ENCODE data around the gene DOCK9.
"Not testable (repeated sequence)": the region's sequence is repeated elsewhere in the genome, so short reads cannot be mapped to it uniquely, and the experiment has no call there.

Gene DOCK9

GRCh38 chr13:98915981-98916380 is 61.9 kb downstream of the DOCK9 start:
- DNase-seq, result no peak

- DNase-seq, result no peak
Measured at GRCh38 chr13:98915563-98915962, 62.3 kb downstream of the DOCK9 start.

GRCh38 chr13:98913741-98914140 is 64.1 kb downstream of the DOCK9 start:
- no peak for DNase-seq

GRCh38 chr13:98912846-98913245 is 65.0 kb downstream of the DOCK9 start:
- DNase-seq, result no peak

GRCh38 chr13:98910501-98910951 is 67.3 kb downstream of the DOCK9 start:
- peak; percentile 49 for DNase-seq

- DNase-seq, result peak; percentile 46
Measured at GRCh38 chr13:98909016-98909415, 68.8 kb downstream of the DOCK9 start.

- DNase-seq, result no peak
Measured at GRCh38 chr13:98906746-98907502, 70.9 kb downstream of the DOCK9 start.

- DNase-seq, result no peak
Measured at GRCh38 chr13:98905199-98905598, 72.7 kb downstream of the DOCK9 start.

- DNase-seq, result no peak
Measured at GRCh38 chr13:98900442-98900841, 77.4 kb downstream of the DOCK9 start.

GRCh38 chr13:98897706-98898105 is 80.2 kb downstream of the DOCK9 start:
- DNase-seq, result no peak

- DNase-seq, result no peak
Measured at GRCh38 chr13:98896868-98897144, 81.1 kb downstream of the DOCK9 start.

GRCh38 chr13:98896083-98896867 is 81.6 kb downstream of the DOCK9 start:
- no peak for DNase-seq

- DNase-seq, result not testable (repeated sequence)
Measured at GRCh38 chr13:98894814-98895213, 83.0 kb downstream of the DOCK9 start.

GRCh38 chr13:98893371-98893770 is 84.5 kb downstream of the DOCK9 start:
- DNase-seq, result no peak

GRCh38 chr13:98892821-98893220 is 85.0 kb downstream of the DOCK9 start:
- no peak for DNase-seq

GRCh38 chr13:98892077-98892476 is 85.8 kb downstream of the DOCK9 start:
- no peak for DNase-seq

- no peak for DNase-seq
Measured at GRCh38 chr13:98890925-98891324, 86.9 kb downstream of the DOCK9 start.

- peak; percentile 74 for DNase-seq
Measured at GRCh38 chr13:98890186-98890585, 87.7 kb downstream of the DOCK9 start.

GRCh38 chr13:98889419-98890085 is 88.3 kb downstream of the DOCK9 start:
- DNase-seq, result no peak

- DNase-seq, result no peak
Measured at GRCh38 chr13:98888890-98889279, 89.0 kb downstream of the DOCK9 start.

- DNase-seq, result no peak
Measured at GRCh38 chr13:98888222-98888889, 89.5 kb downstream of the DOCK9 start.

GRCh38 chr13:98886587-98887230 is 91.2 kb downstream of the DOCK9 start:
- no peak for DNase-seq

GRCh38 chr13:98885600-98885999 is 92.3 kb downstream of the DOCK9 start:
- no peak for DNase-seq
